SHP77 (cell line): ENCODE data around the gene FRMD3.

ENCODE experiments used
- DNase-seq, 2 experiments: peaks; one replicate each; lab custom pipeline; 2025; lab: John Stamatoyannopoulos, UW

Gene FRMD3

GRCh38 chr9:83472764-83473163, 65.4 kb downstream of the FRMD3 start:
- DNase-seq = no peak

GRCh38 chr9:83472221-83472665, 66.0 kb downstream of the FRMD3 start:
- no peak for DNase-seq

- no peak for DNase-seq
Measured at GRCh38 chr9:83471241-83471640, 67.0 kb downstream of the FRMD3 start.

GRCh38 chr9:83469722-83470121, 68.5 kb downstream of the FRMD3 start:
- DNase-seq = no peak

GRCh38 chr9:83468821-83469220, 69.4 kb downstream of the FRMD3 start:
- DNase-seq = no peak

- DNase-seq = no peak
Measured at GRCh38 chr9:83466877-83467276, 71.3 kb downstream of the FRMD3 start.

- DNase-seq = no peak
Measured at GRCh38 chr9:83466351-83466750, 71.8 kb downstream of the FRMD3 start.

GRCh38 chr9:83459830-83460229, 78.4 kb downstream of the FRMD3 start:
- no peak for DNase-seq

- no peak for DNase-seq
Measured at GRCh38 chr9:83458530-83458929, 79.7 kb downstream of the FRMD3 start.

- DNase-seq = no peak
Measured at GRCh38 chr9:83457005-83457404, 81.2 kb downstream of the FRMD3 start.

- no peak for DNase-seq
Measured at GRCh38 chr9:83456226-83456625, 82.0 kb downstream of the FRMD3 start.

- no peak for DNase-seq
Measured at GRCh38 chr9:83454076-83454475, 84.1 kb downstream of the FRMD3 start.

- DNase-seq = no peak
Measured at GRCh38 chr9:83451308-83451707, 86.9 kb downstream of the FRMD3 start.

GRCh38 chr9:83449983-83450382, 88.2 kb downstream of the FRMD3 start:
- DNase-seq = no peak

- DNase-seq = no peak
Measured at GRCh38 chr9:83449166-83449565, 89.0 kb downstream of the FRMD3 start.

- DNase-seq = no peak
Measured at GRCh38 chr9:83448626-83449025, 89.6 kb downstream of the FRMD3 start.

GRCh38 chr9:83447351-83447750, 90.8 kb downstream of the FRMD3 start:
- no peak for DNase-seq

GRCh38 chr9:83445703-83446265, 92.4 kb downstream of the FRMD3 start:
- DNase-seq = no peak

GRCh38 chr9:83444110-83444509, 94.1 kb downstream of the FRMD3 start:
- no peak for DNase-seq

- DNase-seq = no peak
Measured at GRCh38 chr9:83441390-83441789, 96.8 kb downstream of the FRMD3 start.

- DNase-seq = no peak
Measured at GRCh38 chr9:83440641-83441040, 97.6 kb downstream of the FRMD3 start.

GRCh38 chr9:83435301-83435700, 102.9 kb downstream of the FRMD3 start:
- DNase-seq = no peak

- DNase-seq = no peak
Measured at GRCh38 chr9:83434254-83434653, 103.9 kb downstream of the FRMD3 start.

- DNase-seq = no peak
Measured at GRCh38 chr9:83433846-83434245, 104.4 kb downstream of the FRMD3 start.
